RPMI7951 (cell line): ENCODE data around the gene ZNF292. TPM values are rescaled to one million over a fixed set of nuclear protein-coding genes. Genes with fewer than 3 reads are reported as not detected.
A peak's percentile ranks its signal among the peaks of the same experiment; 100 is the strongest.
"Not testable (repeated sequence)": the region's sequence is repeated elsewhere in the genome, so short reads cannot be mapped to it uniquely, and the experiment has no call there.

Experiments used
- DNase-seq: peaks from one replicate; pipeline ENCODE4 v3.0.0-alpha.2; 2012; ENCODE audit warnings: low read depth
- total RNA-seq: library from RNA; depleted of rRNA; stranded (reverse); fragments of >200 nt; shearing (Covaris generic); gene quantifications from 2 replicates; pipeline ENCODE4 v1.2.3, GENCODE V29; 2014

ZNF292 gene
- total RNA-seq, 1 experiment from 2014 or later, result 26.8 TPM

DNA sequence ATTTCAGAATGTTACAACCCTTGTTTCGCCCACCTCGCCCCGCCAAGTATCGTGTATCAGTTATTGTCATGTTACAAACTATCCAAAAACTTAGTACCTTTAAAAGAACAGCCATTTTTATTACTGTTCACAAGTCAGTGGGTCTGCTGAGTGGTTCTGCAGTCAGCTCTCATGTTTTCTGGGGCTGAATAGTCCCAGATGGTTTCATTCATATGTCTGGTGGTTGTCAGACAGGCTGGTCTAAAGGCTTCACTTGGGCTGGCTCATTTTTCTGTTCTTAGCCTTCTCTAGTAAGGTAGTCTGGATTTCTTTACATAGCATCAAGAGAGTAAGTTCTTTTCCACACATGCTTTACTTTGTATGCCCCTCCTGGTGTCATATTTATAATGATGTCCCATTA lies 8.6 kb downstream of the ZNF292 start:
- no peak for DNase-seq

- no peak for DNase-seq
These were observed 9.1 kb downstream of the ZNF292 start for GRCh38 chr6:87164506-87164905.

DNA sequence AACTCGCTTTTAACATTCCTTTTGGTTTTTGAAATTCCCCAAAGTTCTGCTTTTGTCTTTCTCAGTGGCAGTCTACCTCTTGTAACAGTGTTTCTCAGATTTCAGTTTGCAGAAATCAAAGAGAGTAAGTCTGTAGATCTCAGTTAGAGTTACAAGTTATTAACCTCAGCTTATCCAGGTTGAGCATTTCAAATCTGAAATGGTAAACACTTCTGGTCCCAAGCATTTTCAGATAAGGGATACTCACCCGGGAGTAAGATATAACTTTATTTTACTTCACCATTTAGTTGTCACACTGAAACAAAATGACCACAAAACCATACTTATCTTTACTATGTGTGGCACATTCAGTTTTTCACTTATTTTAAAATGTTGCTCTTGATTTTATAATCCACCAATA lies 9.8 kb downstream of the ZNF292 start:
- DNase-seq, result no peak

DNA sequence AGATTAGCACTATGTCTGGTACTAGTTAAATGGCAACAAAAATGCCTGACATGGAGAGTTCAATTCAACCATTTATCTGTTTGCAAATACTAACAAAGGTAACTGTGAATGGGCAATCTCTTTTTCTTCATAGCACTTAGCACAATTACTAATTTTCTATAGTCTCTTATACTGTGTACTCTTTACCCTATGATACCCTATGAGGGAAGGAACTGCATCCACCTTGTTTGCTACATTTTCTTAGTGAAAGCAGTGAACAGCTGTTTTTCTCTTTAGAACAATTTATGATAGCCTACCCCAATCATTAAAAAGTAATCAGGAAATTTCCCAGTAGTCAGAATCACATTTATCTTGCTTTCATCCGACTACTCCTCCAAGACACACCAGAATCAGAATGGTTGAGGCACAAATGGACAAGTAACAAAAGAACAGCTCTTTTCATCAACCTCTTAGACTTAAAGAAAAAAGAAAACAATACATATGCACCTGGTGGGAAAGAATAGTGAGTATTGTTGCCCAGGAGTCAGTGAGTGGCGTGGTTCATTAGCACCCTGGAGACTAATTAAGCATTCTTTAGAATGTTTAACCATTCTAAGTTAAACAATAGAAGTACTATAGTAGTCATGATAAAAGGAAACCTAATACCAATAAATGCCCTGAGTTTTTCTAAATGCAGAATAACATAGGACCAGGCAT lies 16.7 kb downstream of the ZNF292 start:
- DNase-seq, result no peak

DNA sequence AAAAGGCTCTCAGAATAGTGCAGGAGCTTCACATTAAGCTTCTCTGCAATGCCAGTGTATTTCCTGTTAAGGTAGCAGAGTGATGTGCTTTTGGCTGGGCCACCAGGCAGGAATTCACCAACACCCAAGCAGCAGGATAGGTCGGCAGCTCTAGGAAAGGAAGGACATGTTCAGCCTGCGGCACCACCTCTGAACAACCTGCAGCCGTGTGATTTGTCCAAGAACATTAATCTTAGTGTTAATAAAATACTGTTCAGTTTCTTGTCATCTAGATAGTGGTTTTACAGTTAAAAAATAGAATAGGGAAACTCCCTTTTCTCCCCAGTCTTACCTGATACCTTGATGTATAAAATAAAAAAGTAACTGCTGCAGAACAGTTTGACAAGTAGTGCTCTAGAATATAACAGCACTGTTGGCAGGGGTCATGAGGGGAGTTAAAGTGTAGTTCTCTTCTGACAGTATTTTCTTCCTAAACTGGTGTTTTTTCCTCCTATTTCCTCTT lies 18.8 kb downstream of the ZNF292 start:
- DNase-seq, result no peak

DNA sequence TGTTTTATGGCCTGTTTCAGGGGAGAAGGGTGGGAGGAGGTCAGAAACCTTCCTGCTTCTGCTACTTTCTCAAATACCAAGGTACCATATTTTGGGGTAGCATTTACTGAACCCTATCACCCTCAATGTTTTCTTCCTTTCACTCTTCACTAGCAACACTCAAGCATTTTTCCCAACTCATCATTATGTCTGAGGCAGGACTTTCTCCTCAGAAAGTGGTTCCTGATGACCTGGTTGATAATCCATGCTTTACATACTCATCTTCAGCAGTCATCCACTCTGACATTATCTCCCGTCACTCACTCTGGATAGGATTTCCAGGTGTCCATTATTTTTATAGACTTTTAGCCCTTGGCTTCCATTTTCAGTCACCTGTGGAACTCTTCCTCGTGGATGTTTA lies 21.1 kb downstream of the ZNF292 start:
- no peak for DNase-seq

DNA sequence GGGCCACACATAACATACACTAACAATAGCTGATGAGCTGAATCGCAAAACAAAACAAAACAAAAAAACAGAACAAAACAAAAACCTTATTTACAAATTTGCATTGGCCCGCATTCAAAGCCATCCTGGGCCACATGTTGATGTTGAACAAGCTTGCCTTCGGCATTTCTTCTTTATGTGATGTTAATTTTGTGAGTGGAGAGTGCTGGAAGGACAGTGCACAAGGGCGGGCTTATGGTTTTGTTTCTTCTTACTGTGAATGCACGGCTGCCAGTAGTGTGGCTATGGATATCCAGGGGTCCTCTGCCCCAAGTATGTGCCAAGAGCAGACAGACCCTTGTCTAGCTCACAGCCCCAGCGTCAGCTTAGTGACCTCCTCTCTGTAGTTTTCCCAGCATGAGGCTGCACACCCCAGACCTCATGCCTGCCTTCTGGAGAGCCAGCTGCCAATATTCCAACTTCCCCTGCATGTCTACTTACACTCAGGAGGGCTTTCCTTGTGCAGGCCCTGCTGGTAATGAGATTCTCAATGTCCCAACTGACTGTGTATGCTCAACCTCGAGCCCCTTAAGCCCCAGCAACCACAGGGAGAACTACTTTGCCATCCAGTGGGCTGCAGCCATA lies 24.9 kb downstream of the ZNF292 start:
- DNase-seq, result no peak

- no peak for DNase-seq
These were observed 26.5 kb downstream of the ZNF292 start for GRCh38 chr6:87181903-87182302.

DNA sequence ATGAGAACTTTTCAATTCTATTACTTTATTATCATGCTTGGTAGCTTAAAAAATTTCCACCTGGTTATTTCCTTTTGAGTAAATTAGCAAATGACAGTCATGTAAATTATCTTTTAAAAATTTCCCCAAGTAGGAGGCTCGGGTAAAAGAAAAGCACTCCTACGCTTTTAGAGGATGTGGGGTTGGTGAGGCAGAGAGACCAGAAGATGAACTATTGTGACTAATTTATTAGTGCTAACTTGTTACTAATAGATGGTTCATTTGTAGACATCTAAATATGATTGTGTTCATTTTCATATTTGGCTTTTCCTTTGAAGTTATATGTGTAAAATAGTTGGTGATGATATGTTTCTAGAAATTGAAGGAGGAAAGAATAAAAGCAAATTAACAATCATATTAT lies 27.0 kb downstream of the ZNF292 start:
- no peak for DNase-seq

DNA sequence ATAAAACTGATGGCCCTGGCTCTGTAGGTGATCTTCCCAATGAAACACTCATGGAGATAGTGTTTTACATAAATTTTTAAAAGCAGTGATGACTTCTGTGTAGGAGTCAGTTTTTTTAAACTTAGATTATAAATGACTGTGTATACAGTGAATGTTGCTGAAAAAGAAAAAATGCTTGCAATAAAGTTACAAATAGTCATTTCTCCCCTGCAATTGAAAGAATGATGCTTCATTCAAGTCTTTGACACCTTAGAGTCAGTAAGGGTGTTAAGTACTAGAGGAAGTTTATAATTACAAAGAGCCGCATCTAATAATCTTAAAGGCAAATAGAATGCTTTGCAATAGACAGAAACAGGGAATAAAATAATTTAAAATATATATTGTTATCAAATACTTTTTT lies 27.6 kb downstream of the ZNF292 start:
- DNase-seq, result no peak

- DNase-seq, result peak; percentile 18
These were observed 28.3 kb downstream of the ZNF292 start for GRCh38 chr6:87183687-87184086.

DNA sequence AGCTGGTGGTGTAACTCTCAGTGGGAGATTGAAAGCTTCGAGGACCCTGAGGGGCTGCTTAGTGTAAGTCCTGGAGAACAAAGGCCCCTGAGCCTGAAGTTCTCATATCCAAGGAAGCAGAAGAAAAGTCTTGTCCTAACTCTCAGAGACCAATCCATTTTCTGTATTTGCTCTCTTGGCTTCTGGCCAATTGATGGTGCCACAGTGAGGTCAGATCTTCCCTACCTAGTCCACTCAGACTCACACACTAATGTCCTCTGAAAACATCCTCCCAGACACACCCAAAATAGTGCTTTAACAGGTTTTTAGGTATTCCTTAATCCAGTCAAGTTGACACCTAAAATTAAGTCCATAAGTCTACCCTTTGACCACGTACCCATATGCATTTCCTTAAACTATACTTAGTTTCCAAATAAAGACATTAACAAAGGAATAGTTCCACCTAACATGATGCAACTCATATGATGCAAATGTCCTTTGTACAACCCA lies 29.4 kb downstream of the ZNF292 start:
- DNase-seq, result no peak

DNA sequence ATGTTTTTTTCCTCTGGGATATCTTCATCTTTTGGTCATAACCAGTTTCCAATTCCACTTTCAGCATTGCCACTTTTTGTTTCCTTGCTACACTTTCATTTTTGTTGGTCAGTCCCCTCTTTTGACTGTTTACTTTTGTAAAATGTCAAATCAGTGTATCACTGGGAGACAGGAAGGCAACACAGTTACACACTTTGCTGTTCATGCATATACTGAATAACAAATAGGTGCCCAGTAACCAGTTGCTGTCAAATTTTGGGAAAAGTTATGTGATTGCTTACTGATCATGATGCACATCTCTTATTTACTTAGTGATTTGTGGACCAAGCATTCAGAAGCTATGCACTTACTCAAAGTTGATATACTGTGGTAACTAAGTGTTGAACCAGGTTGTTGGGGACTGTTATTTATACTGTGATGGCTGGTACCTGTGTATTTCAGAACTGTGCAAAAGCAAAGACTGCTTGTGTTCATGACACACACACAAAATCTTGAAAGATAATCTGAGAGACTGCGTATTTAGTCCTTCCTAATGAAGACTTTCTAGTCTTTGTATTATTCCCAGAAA lies 41.0 kb downstream of the ZNF292 start:
- no peak for DNase-seq

GRCh38 chr6:87197547-87197946 lies 42.2 kb downstream of the ZNF292 start:
- no peak for DNase-seq

DNA sequence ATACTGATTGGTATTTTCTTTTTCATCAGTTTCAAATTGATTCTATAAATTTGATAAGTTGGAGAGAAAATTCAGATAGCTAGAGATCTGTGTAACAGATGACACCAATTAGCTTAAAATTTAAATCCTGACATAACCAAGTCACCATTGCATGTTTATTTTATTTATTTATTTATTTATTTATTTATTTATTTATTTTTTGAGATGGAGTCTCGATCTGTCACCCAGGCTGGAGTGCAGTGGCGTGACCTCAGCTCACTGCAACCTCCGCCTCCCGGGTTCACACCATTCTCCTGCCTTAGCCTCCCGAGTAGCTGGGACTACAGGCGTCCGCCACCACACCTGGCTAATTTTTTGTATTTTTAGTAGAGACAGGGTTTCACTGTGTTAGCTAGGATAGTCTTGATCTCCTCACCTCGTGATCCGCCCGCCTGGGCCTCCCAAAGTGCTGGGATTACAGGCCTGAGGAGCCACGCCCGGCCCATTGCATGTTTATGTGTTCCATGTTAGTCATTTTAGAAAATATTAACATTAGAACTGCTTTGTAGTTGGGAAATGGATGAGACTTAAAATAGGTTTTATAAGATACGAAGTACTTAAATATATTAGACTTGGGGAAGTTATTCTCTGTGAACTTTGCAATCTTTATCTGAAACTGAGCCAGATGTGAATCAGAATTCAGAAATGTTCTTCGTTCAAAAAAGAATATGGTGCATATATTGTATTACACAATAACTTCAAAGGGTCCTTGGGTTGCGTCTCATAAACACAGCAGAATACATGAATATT lies 42.9 kb downstream of the ZNF292 start:
- DNase-seq, result not testable (repeated sequence)

DNA sequence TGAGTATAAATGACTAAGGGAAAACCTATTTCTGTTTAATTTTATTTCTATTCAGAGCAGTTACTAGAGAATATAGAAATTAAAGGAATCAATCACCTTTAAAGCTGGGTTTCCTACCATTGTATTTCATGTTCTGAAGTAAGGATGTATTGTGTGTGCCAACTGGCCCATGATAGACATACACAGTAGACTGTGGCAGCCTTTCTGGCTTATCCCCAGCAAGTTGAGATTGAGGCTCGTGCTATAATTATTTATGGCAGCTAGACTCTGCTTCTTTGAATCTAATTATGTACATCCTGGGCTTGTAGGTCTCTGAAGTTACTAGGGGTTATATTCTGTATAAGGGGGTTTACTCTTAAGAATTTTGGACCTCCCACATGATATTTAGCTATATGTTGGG lies 44.4 kb downstream of the ZNF292 start:
- no peak for DNase-seq

DNA sequence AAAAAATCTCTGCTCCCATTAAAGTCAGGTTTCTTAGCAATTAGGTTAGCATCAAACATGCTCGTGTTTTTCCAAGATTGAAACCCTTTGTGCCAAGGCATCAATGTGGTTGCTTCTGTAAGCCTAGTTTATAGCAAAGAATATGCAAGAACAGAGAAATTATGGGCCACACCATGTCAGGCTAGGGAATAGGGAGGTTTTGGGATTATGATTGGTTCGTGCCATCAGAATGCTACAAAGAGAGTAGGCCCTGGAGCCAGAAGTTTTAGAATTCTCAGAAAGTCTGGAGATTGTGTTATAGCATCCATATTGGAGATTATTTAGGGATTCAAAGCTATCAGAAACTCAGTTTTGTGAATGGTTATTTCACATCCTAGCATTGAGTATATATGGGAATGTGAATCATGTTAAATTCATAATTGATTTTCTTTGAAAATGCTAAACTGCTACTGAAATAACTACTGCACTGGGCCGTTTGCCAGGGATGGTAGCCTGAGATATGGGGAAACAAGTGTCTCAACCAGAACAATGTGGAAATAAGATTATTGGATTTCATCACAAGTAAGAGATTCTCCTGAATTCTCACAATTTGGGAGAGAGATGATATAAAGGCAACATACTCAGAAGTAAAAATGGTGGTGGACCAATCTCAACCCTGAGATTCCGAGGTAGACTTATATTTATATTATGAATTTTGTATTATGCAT lies 45.3 kb downstream of the ZNF292 start:
- no peak for DNase-seq

- DNase-seq, result no peak
These were observed 48.2 kb downstream of the ZNF292 start for GRCh38 chr6:87203448-87204023.

DNA sequence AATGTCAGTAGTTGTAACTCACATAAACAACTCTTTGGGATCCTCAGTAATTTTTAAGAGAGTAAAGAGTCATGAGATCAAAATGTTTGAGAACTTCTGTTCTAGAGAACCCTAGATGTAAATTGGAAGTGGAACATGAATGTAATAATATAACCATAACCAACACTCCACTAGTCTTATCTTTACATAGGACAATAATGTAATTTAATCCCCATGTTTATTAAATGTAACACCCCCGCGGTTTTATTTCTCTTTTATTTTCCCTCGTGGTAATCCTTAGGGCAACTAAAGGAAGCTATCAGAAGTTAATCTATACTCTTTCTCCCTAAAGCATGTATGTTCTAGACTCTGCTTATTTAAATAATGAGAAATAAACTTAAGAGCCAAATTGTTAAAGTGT lies 54.4 kb downstream of the ZNF292 start:
- DNase-seq, result no peak

GRCh38 chr6:87210979-87211378 lies 55.6 kb downstream of the ZNF292 start:
- DNase-seq, result no peak

GRCh38 chr6:87212596-87212995 lies 57.2 kb downstream of the ZNF292 start:
- no peak for DNase-seq
